CD14-positive monocyte (primary cell): Measurements from ENCODE around the gene USP49. TPM values are rescaled to one million over a fixed set of nuclear protein-coding genes. Genes with fewer than 3 reads are reported as not detected.

Experiments
- DNase-seq, 3 donors: peaks; one replicate each; pipeline ENCODE4 v3.0.0-alpha.2; 2011 to 2022
- H2AFZ ChIP-seq: 2 replicates; pipeline ENCODE4 v1.6.0; 2012; ENCODE audit warnings: mild to moderate bottlenecking, low read depth, low read length, inconsistent platforms; ENCODE audit not compliant: insufficient read depth, poor library complexity, severe bottlenecking
- H3K27ac ChIP-seq, 2 donors: 1 replicate in 1 of 2; 2 replicates in 1 of 2; pipeline ENCODE4 v1.5.1; 2012 to 2013; ENCODE audit warnings: low read length in 2 of 2, control low read depth in 1 of 2, inconsistent platforms in 1 of 2, low read depth in 1 of 2, mild to moderate bottlenecking in 1 of 2
- H3K27me3 ChIP-seq, 2 donors: one replicate each; pipeline versions ENCODE4 v1.6.0 to v1.6.1; 2011 to 2013; ENCODE audit warnings: low read length in 2 of 2; ENCODE audit not compliant: control insufficient read depth in 2 of 2, insufficient read depth in 2 of 2
- H3K36me3 ChIP-seq, 2 donors: replicated peaks in 1 of 2; 1 replicate in 1 of 2; 2 replicates in 1 of 2; pipeline versions ENCODE4 v1.5.1 to v1.6.1; 2012 to 2013; ENCODE audit warnings: low read length in 2 of 2, control low read depth in 1 of 2, inconsistent platforms in 1 of 2, mild to moderate bottlenecking in 1 of 2; ENCODE audit not compliant: insufficient read depth in 2 of 2, control insufficient read depth in 1 of 2
- H3K4me1 ChIP-seq, 2 donors: 1 replicate in 1 of 2; 2 replicates in 1 of 2; pipeline versions ENCODE4 v1.5.1 to v1.6.1; 2012 to 2013; ENCODE audit warnings: low read length in 2 of 2, control low read depth in 1 of 2, inconsistent platforms in 1 of 2, mild to moderate bottlenecking in 1 of 2, moderate library complexity in 1 of 2; ENCODE audit not compliant: insufficient read depth in 2 of 2, control insufficient read depth in 1 of 2
- H3K4me2 ChIP-seq: replicated peaks from 2 replicates; pipeline ENCODE3; 2012; ENCODE audit warnings: low read length, moderate library complexity, mild to moderate bottlenecking; ENCODE audit not compliant: poor library complexity, severe bottlenecking; ENCODE audit errors: extremely low read depth
- H3K4me3 ChIP-seq, 3 experiments: fragments of 200-600 bp in 1 of 3; sonication (generic) in 1 of 3; replicated peaks in 1 of 3; 1 replicate in 2 of 3; 2 replicates in 1 of 3; pipeline ENCODE4 v1.5.1; 2011 to 2013; ENCODE audit warnings: low read length in 3 of 3, mild to moderate bottlenecking in 3 of 3, control low read depth in 2 of 3, low read depth in 2 of 3, inconsistent platforms in 1 of 3, moderate library complexity in 1 of 3
- H3K79me2 ChIP-seq: 2 replicates; pipeline ENCODE4 v1.6.0; 2012; ENCODE audit warnings: mild to moderate bottlenecking, control low read depth, inconsistent platforms, low read length, moderate library complexity; ENCODE audit not compliant: insufficient read depth
- H3K9ac ChIP-seq: 2 replicates; pipeline ENCODE4 v1.6.0; 2017; ENCODE audit warnings: low read length, mild to moderate bottlenecking; ENCODE audit not compliant: insufficient read depth, poor library complexity, severe bottlenecking
- H3K9me3 ChIP-seq, 2 donors: replicated peaks in 1 of 2; 1 replicate in 1 of 2; 2 replicates in 1 of 2; pipeline versions ENCODE4 v1.5.1 to v1.6.1; 2012 to 2013; ENCODE audit warnings: low read length in 2 of 2, control low read depth in 1 of 2; ENCODE audit not compliant: control insufficient read depth in 1 of 2, insufficient read depth in 1 of 2
- H4K20me1 ChIP-seq: 2 replicates; pipeline ENCODE4 v1.6.0; 2012; ENCODE audit warnings: mild to moderate bottlenecking, low read length, control low read depth, moderate library complexity; ENCODE audit not compliant: insufficient read depth
- H3K27ac Mint-ChIP-seq, 7 donors: one replicate each; pipeline ENCODE4 v1.8.0; 2020; ENCODE audit warnings: mild to moderate bottlenecking in 7 of 7, mixed read lengths in 7 of 7, moderate library complexity in 6 of 7, inconsistent platforms in 2 of 7
- H3K27me3 Mint-ChIP-seq, 3 donors: one replicate each; pipeline ENCODE4 v1.8.0; 2021 to 2022; ENCODE audit warnings: low read depth in 3 of 3, mild to moderate bottlenecking in 3 of 3, mixed read lengths in 3 of 3, moderate library complexity in 3 of 3, inconsistent platforms in 1 of 3
- H3K36me3 Mint-ChIP-seq, 2 donors: one replicate each; pipeline ENCODE4 v1.8.0; 2020; ENCODE audit warnings: mixed read lengths in 2 of 2, inconsistent platforms in 1 of 2, mild to moderate bottlenecking in 1 of 2
- H3K4me1 Mint-ChIP-seq: one replicate; pipeline ENCODE4 v1.8.0; 2020; ENCODE audit warnings: mild to moderate bottlenecking, mixed read lengths
- H3K4me3 Mint-ChIP-seq, 2 donors: one replicate each; pipeline ENCODE4 v1.8.0; 2020; ENCODE audit warnings: mild to moderate bottlenecking in 2 of 2, mixed read lengths in 2 of 2, moderate library complexity in 1 of 2
- H3K9me3 Mint-ChIP-seq, 7 donors: one replicate each; pipeline ENCODE4 v1.8.0; 2020 to 2022; ENCODE audit warnings: mixed read lengths in 7 of 7, mild to moderate bottlenecking in 6 of 7, moderate library complexity in 6 of 7, inconsistent platforms in 2 of 7
- CTCF ChIP-seq: fragments of 200-600 bp; IDR thresholded peaks from one replicate; pipeline ENCODE4 v1.8.0; 2022; ENCODE audit warnings: antibody characterized with exemption, mild to moderate bottlenecking
- WGBS: methylation state at CpG from one replicate; pipeline ENCODE4 v1.1.5; 2013; ENCODE audit warnings: missing lambda C conversion rate; ENCODE audit not compliant: insufficient coverage; 5-methylcytosine and 5-hydroxymethylcytosine counted together
- intact Hi-C, 2 donors: fragments of 100-400 bp; cut with micrococcal nuclease; formaldehyde crosslinking; loops; one replicate each; pipeline versions ENCODE4 v1.15.0 to v1.15.1; 2023
- polyA plus RNA-seq, 3 donors: library from polyadenylated mRNA; depleted of rRNA in 1 of 3; unstranded in 2 of 3; stranded (reverse) in 1 of 3; fragments of 300-500 nt in 2 of 3; fragments of >200 nt in 1 of 3; fragmentation: Illumina TruSeq in 2 of 3; gene quantifications; 1 replicate in 2 of 3; 2 replicates in 1 of 3; pipeline ENCODE4 v1.2.3, GENCODE V29; 2012 to 2021

USP49 gene
- polyA plus RNA-seq, 3 donors, result 0.08 to 4.8 (median 0.37) TPM

GRCh38 chr6:41779788-41780550 lies 115.2 kb downstream of the USP49 start, which contains the start of gene FRS3:
Gene FRS3 (minus strand): TSS chr6:41779900. CDS start chr6:41776987, 2,913 bp downstream.
- H3K27me3 Mint-ChIP-seq, result peaks cover 3 to 13% (median 6%) of the 10 kb centered on the region in 3 donors
- Histone ChIP-seq H3K79me2 (peaks cover 7% of the 10 kb centered on the region), H3K27me3 (peaks cover 0 to 3% of the 10 kb centered on the region in 2 donors), H4K20me1 (no peaks in the 10 kb centered on the region), H3K9ac (peak within 1 kb of the TSS; percentile 46), H3K4me1 (peaks cover 56 to 74% of the 10 kb centered on the region in 2 donors), H2AFZ (peak within 1 kb of the TSS; percentile 94), H3K4me3 (peak within 1 kb of the TSS; percentile 61 to 84 (median 80)), H3K9me3 (no peaks in the 10 kb centered on the region), H3K36me3 (peaks cover 4 to 8% of the 10 kb centered on the region in 2 donors), H3K27ac (peak within 1 kb of the TSS in 1 of 2 donors; percentile 57), H3K4me2 (peak within 1 kb of the TSS; percentile 93)
- peak within 1 kb of the TSS; percentile 89 to 92 for H3K4me3 Mint-ChIP-seq
- WGBS, result under 1% methylated on average over 71 of the region's 73 CpGs
- H3K27ac Mint-ChIP-seq, result peak within 1 kb of the TSS in 6 of 7 donors; percentile 56 to 91 (median 83)
- peak; percentile 78 for TF ChIP-seq CTCF
- H3K9me3 Mint-ChIP-seq, result no peaks in the 10 kb centered on the region
- peaks cover 10 to 16% of the 10 kb centered on the region in 2 donors for H3K36me3 Mint-ChIP-seq
- intact Hi-C loops, result loop anchor here (5.0 to 10.0 kb wide), 7 partner anchors 43 to 435 kb away; partner anchors contain the start of genes MRPS10 (in 1 of the 2), TFEB (in 1 of the 2) and USP49 (in 1 of the 2)
- H3K4me1 Mint-ChIP-seq, result peaks cover 59% of the 10 kb centered on the region
- DNase-seq, result peak; percentile 94 to 96 (median 95)

- TF ChIP-seq CTCF, result no peak
- H3K4me1 Mint-ChIP-seq, result peaks cover 53% of the 10 kb centered on the region
- no peak for DNase-seq
- peaks cover 16 to 23% of the 10 kb centered on the region in 2 donors for H3K36me3 Mint-ChIP-seq
- peaks cover 0 to 3% of the 10 kb centered on the region in 2 donors for H3K27me3 ChIP-seq
- peak overlapping the region; percentile 84 to 92 for H3K4me3 Mint-ChIP-seq
- H3K9ac ChIP-seq, result peak overlapping the region; percentile 46
- H3K9me3 ChIP-seq, result no peaks in the 10 kb centered on the region
- peak overlapping the region; percentile 56 for H2AFZ ChIP-seq
- WGBS, result 4% methylated on average over 16 of the region's 16 CpGs
- intact Hi-C loops, result loop anchor here (5.0 to 10.0 kb wide), 3 partner anchors 72 to 175 kb away; no protein-coding TSS in a partner anchor
- H3K27me3 Mint-ChIP-seq, result peaks cover 3 to 13% (median 6%) of the 10 kb centered on the region in 3 donors
- no peaks in the 10 kb centered on the region for H4K20me1 ChIP-seq
- H3K4me2 ChIP-seq, result peak overlapping the region; percentile 93
- peaks cover 10 to 14% of the 10 kb centered on the region in 2 donors for H3K36me3 ChIP-seq
- peaks cover 7% of the 10 kb centered on the region for H3K79me2 ChIP-seq
- H3K4me3 ChIP-seq, result peak overlapping the region; percentile 23 to 84 (median 52)
- no peaks in the 10 kb centered on the region for H3K9me3 Mint-ChIP-seq
- H3K27ac ChIP-seq, result peak overlapping the region in 1 of 2 donors; percentile 57
- H3K4me1 ChIP-seq, result peaks cover 50 to 68% of the 10 kb centered on the region in 2 donors
- peak overlapping the region in 6 of 7 donors; percentile 51 to 91 (median 83) for H3K27ac Mint-ChIP-seq
These were observed 115.8 kb downstream of the USP49 start for GRCh38 chr6:41779336-41779735.
